HUES48 (cell line): ENCODE data around the gene MS4A15.
"Not testable (repeated sequence)": the region's sequence is repeated elsewhere in the genome, so short reads cannot be mapped to it uniquely, and the experiment has no call there.

Experiments used
- H3K27ac ChIP-seq: one replicate; pipeline ENCODE4 v1.7.0; 2013; ENCODE audit warnings: low read depth, low read length, inconsistent platforms
- H3K27me3 ChIP-seq: 2 replicates; pipeline ENCODE4 v1.6.1; 2013; ENCODE audit warnings: mild to moderate bottlenecking, low read length; ENCODE audit not compliant: control insufficient read depth, insufficient read depth
- H3K36me3 ChIP-seq: 2 replicates; pipeline ENCODE4 v1.6.1; 2013; ENCODE audit warnings: low read length; ENCODE audit not compliant: control insufficient read depth, insufficient read depth
- H3K4me1 ChIP-seq: 2 replicates; pipeline ENCODE4 v1.6.1; 2013; ENCODE audit warnings: mild to moderate bottlenecking, low read length; ENCODE audit not compliant: control insufficient read depth, insufficient read depth
- H3K4me3 ChIP-seq: 2 replicates; pipeline ENCODE4 v1.5.1; 2013; ENCODE audit warnings: mild to moderate bottlenecking, low read depth, low read length
- H3K9ac ChIP-seq: 2 replicates; pipeline ENCODE4 v1.6.1; 2013; ENCODE audit warnings: mild to moderate bottlenecking, low read depth, low read length, moderate library complexity
- H3K9me3 ChIP-seq: 2 replicates; pipeline ENCODE4 v1.6.1; 2013; ENCODE audit warnings: low read length; ENCODE audit not compliant: control insufficient read depth, insufficient read depth

The MS4A15 gene

DNA sequence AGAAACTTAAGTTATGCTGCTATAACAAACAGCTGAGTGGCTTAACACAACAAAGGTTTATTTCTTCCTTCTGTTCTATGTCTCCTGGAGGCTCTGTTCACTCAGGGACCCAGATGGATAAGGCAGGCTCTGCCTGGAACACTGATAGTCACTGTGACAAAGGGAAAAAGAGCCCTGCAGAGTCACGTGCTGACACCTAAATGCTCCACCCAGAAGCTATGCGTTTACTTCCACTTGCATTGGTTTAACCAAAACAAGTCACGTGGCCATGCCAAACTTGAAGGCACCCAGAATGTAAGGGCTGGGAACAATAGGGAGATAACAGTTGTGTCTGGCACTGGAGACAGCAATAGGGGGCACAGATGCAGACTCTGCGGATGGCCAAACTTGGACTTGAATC, 3.4 kb upstream of the MS4A15 start:
- H3K36me3 ChIP-seq: no peaks in the 10 kb centered on the region
- no peak overlapping the region for H3K4me3 ChIP-seq
- no peaks in the 10 kb centered on the region for H3K4me1 ChIP-seq
- H3K27me3 ChIP-seq: no peaks in the 10 kb centered on the region
- no peak overlapping the region for H3K27ac ChIP-seq
- no peak overlapping the region for H3K9ac ChIP-seq
- no peaks in the 10 kb centered on the region for H3K9me3 ChIP-seq

DNA sequence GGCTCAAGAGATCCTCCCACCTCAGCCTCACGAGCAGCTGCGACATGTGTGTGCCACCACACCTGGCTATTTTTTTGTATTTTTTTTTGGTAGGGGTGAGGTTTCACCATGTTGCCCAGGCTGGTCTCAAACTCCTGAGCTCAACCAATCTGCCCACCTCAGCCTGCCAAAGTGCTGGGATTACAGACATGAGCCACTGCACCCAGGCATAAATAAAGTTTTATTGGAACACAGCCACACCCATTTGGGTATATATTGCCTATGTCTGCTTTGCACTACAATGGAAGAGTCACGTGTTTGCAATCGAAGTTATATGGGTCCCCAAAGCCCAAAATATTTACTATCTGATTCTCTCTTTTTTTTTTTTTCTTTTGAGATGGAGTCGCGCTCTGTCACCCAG, 1.8 kb upstream of the MS4A15 start:
- Histone ChIP-seq H3K9ac (no peak overlapping the region), H3K4me3 (no peak overlapping the region), H3K27me3 (no peaks in the 10 kb centered on the region), H3K9me3 (no peaks in the 10 kb centered on the region), H3K36me3 (no peaks in the 10 kb centered on the region), H3K4me1 (no peaks in the 10 kb centered on the region), H3K27ac (no peak overlapping the region)

DNA sequence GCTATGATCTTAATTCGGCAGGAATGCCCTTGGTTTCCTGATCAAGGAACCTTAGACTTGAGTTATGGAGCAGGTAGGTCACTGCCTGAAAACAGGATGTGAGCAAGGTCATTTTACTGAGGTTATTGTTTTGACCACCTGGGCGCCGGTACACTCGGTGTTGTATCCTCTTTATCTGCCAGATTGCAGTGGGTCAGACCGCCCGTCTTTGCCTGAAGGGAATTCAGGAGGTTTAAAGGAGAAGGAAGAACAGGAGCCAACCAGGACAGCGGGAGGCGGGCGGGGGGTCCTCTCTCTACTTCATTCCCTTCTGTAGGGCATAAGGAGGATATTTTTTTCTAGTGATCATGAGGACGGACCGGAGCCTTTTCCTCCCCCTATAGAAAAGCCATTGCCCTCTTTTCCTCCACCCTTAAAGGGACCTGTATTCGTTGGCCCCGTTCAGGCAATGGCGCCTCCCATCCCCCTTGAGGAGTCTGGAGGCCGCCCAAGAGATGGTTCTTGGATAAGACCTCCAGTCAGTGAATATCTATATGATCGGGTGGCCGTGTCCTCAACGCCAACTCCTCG, 649 bp downstream of the MS4A15 start:
- no peaks in the 10 kb centered on the region for H3K4me1 ChIP-seq
- no peaks in the 10 kb centered on the region for H3K27me3 ChIP-seq
- H3K9me3 ChIP-seq: no peaks in the 10 kb centered on the region
- H3K4me3 ChIP-seq: no peak overlapping the region
- no peak overlapping the region for H3K27ac ChIP-seq
- no peak overlapping the region for H3K9ac ChIP-seq
- no peaks in the 10 kb centered on the region for H3K36me3 ChIP-seq

DNA sequence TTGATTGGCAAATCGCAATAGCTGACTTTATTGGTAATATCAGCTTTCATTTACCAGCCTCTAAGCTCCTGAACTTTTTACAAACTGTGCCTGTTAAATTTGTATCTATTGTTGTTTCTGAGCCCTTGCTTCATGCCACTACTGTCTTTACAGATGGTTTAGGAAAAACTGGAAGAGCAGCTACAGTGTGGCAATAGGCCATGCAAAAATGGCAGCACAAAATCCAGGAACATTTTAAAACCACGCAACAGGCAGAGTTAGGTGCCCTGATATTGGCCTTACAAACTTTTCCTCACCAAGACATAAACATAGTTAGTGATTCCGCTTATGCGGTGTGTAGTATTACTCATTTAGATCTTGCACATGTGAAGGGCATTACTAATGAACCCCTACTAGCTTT, 2.0 kb downstream of the MS4A15 start:
- H3K27me3 ChIP-seq, H3K36me3 ChIP-seq, H3K27ac ChIP-seq, H3K4me1 ChIP-seq, H3K9me3 ChIP-seq, H3K9ac ChIP-seq, H3K4me3 ChIP-seq: not testable (repeated sequence)

DNA sequence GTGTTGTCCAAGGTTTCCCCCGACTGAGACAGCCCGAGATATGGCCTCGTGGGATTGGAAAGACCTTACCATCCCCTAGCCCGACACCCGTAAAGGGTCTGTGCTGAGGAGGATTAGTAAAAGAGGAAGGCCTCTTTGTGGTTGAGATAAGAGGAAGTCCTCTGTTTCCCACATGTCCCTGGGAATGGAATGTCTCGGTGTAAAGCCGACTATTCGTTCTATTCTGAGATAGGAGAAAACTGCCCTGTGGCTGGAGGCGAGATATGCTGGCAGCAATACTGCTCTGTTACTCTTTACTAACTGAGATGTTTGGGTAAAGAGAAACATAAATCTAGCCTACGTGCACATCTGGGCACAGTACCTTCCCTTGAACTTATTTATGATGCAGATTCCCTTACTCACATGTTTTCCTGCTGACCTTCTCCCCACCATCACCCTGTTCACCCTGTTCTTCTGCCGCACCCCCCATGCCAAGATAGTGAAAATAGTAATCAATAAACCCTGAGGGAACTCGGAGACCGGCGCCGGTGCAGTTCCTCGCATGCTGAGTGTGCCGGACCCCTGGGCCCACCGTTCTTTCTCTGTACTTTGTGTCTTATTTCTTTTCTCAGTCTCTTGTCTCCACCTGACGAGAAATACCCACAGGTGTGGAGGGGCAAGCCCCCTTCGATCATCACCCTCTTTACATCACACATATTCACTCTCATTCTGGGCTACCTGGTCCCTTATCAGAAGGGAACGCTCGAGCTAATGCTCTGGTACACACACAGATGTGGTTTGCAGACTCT, 3.0 kb downstream of the MS4A15 start:
- not testable (repeated sequence) for H3K9ac ChIP-seq, H3K9me3 ChIP-seq, H3K27me3 ChIP-seq, H3K4me3 ChIP-seq, H3K4me1 ChIP-seq, H3K36me3 ChIP-seq, H3K27ac ChIP-seq

DNA sequence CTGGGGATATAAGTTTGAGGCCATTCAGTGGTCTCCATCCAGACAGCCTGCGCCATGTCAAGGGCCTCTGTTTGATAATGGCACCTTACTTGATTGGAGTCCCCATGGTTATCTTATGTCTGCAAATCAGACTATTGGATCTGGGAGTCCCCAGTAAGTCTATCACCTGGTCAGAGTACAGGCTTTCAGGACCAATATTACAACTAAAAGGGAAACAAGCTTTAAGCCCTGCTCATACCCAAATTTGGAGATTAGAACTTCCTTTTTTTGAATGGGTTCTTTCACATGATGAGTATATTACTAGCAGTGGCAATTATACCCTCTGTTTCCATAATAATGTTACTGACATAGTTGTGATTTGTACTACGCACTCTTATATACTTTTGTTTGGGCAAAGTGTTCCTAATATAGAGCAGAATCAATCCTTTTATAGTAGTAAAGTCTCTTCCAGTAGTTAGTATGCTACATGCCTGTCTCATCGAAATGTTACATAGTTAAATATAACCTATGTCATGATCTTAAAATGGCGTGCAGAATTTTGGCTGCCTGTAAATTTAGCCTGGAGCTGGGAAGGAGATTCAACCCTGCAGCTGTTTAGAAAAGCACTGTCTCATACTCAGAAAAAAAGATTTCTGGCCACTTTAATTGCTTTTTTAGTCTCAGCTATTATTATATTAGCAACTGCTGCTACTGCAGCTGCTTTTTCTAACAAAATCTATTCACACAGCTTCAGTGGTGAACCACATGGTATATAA, 4.9 kb downstream of the MS4A15 start:
- Histone ChIP-seq H3K27ac (no peak overlapping the region), H3K9me3 (no peaks in the 10 kb centered on the region; the same call in 1 of the 2 replicates), H3K4me1 (no peaks in the 10 kb centered on the region; the same call in 1 of the 2 replicates), H3K27me3 (no peaks in the 10 kb centered on the region), H3K36me3 (no peaks in the 10 kb centered on the region), H3K4me3 (no peak overlapping the region), H3K9ac (no peak overlapping the region)

DNA sequence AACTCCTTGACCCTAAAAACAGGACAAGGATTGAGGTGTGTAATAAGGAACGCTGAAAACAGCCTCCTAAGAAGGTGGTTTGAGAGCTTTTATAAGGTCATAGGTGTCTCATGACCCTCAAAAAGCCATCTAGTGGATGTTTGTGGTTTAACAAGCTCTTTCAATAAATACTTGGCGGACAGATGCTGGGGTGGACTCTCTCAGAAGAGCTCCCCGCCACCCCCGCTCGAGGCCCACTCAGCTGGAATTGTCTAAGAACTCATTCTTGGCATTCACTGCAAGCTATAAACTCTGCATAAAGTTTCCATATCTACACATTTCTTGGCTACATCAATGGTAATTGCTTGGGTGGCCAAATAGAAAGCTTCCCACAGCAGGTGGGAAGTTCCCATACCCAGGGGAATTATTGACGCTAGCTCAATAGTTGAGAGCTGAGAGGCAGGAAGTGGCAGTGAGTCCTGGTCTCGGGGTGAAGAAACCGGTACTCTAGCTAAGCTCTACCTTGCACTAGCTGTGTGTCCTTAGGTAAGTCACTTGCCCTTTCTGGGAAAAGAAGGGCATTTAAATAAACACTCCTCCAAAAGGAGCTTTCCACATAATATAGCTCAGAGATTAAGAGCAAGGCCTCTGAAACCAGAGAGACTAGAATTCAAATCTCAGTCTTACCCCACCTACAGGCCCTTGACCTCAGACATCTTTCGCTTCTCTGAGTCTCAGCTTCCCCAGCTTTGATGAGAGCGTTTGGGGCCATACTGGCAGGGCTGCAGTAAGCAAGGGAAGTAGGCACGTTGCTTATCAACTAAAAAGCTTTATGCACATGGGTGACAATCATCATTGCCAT, 6.4 kb downstream of the MS4A15 start:
- Histone ChIP-seq H3K27ac (no peak overlapping the region), H3K9ac (no peak overlapping the region), H3K27me3 (peaks cover 2% of the 10 kb centered on the region; the same call in 1 of the 2 replicates), H3K4me3 (no peak overlapping the region), H3K9me3 (no peaks in the 10 kb centered on the region; the same call in 1 of the 2 replicates), H3K36me3 (no peaks in the 10 kb centered on the region), H3K4me1 (no peaks in the 10 kb centered on the region; the same call in 1 of the 2 replicates)

DNA sequence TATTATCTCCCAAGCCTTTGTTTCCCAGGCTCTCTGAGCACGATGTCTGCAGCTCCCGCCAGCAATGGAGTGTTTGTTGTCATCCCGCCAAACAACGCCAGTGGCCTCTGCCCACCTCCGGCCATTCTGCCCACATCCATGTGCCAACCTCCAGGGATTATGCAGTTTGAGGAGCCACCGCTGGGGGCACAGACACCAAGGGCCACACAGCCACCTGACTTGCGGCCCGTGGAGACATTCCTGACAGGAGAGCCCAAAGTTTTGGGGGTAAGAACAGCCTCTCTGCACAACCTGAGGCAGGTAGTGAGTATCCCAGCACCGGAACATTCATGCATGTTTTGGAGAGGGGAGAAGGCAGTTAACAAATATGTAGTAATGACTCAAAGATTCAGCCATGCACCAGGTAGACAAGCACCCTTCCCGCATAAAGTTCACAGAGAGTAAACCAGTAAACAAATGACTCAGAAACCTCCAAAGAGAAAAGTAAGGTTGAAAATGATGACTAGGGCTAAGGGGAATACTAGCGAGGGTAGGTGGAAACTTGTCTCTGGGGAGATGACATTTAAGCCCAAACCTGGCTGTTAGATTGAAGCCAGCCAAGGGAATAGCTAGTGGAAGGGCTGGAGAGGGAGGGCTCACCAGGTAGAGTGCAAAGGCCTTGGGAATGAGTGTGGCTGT, 7.2 kb downstream of the MS4A15 start:
- Histone ChIP-seq H3K4me3 (no peak overlapping the region), H3K4me1 (no peaks in the 10 kb centered on the region; the same call in 1 of the 2 replicates), H3K27ac (no peak overlapping the region), H3K36me3 (no peaks in the 10 kb centered on the region), H3K9me3 (no peaks in the 10 kb centered on the region; the same call in 1 of the 2 replicates), H3K9ac (no peak overlapping the region), H3K27me3 (peaks cover 4% of the 10 kb centered on the region; the same call in 1 of the 2 replicates)

DNA sequence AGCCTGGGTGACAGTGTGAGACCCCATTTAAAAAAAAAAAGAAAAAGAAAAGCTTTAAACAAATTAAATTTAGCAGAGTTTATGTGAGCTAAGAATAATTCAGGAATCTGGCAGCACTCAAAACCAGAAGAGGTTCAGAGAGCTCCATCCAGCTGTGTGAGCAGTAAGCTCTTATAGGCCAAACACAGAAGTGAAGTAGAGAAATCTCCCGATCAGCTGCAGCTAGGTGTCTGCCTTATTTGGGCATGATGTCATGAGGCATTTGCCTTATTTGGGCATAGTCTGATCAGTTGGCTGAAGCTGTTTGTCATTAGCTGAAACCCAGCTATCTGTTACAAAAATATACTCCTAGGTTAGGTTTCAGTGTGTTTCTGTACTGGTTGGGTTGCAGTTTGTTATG, 8.2 kb downstream of the MS4A15 start:
- Histone ChIP-seq H3K27me3 (peaks cover 4% of the 10 kb centered on the region; the same call in 1 of the 2 replicates), H3K36me3 (no peaks in the 10 kb centered on the region), H3K4me1 (no peaks in the 10 kb centered on the region; the same call in 1 of the 2 replicates), H3K27ac (no peak overlapping the region), H3K4me3 (no peak overlapping the region), H3K9me3 (no peaks in the 10 kb centered on the region; the same call in 1 of the 2 replicates), H3K9ac (no peak overlapping the region)

DNA sequence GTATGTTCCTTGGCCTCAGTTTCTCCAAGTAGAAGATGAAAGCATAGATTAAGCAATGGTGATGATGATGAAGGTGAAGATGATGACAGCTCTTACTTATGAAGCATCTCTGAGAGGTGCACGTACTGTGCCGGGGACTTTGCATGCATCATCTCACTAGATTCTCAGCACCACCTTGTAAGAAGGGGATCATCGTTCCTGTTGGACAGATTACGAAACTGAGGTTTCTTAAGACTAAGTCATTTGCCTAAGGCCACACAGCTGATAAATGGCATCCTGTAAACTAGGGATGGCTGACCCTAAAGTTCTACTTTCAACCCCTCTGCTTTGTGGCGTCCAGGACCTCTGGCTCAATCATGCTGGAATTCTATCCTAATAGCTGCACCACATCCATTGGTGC, 8.7 kb downstream of the MS4A15 start:
- Histone ChIP-seq H3K4me3 (no peak overlapping the region), H3K27me3 (peaks cover 4% of the 10 kb centered on the region; the same call in 1 of the 2 replicates), H3K27ac (no peak overlapping the region), H3K4me1 (no peaks in the 10 kb centered on the region; the same call in 1 of the 2 replicates), H3K9ac (no peak overlapping the region), H3K9me3 (no peaks in the 10 kb centered on the region; the same call in 1 of the 2 replicates), H3K36me3 (no peaks in the 10 kb centered on the region)
